RWPE1 (cell line): ENCODE measurements around the gene ONECUT3.
"Not testable (repeated sequence)": the region's sequence is repeated elsewhere in the genome, so short reads cannot be mapped to it uniquely, and the experiment has no call there.

Experiments
- CTCF ChIA-PET: fragments of 350-600 bp; sonication (Branson Sonifier 250); formaldehyde crosslinking; extraction: SDS; loops from one replicate; lab custom pipeline; 2021; lab: Yijun Ruan, JAX
- POLR2A ChIA-PET: fragments of 400-600 bp; formaldehyde crosslinking; extraction: SDS; loops from one replicate; lab custom pipeline; 2020; ENCODE audit warnings: antibody characterized with exemption; ENCODE audit not compliant: low non-redundant PET; lab: Yijun Ruan, JAX
- DNase-seq: peaks from one replicate; pipeline ENCODE4 v3.0.0; 2012; ENCODE audit warnings: low spot score
- H3K27ac ChIP-seq: fragments of 450-650 bp; 2 replicates; pipeline ENCODE4 v1.5.1; 2017
- CTCF ChIP-seq: fragments of 450-650 bp; conservative IDR thresholded peaks from 2 replicates; pipeline ENCODE4 v1.5.1; 2017; ENCODE audit warnings: low read depth, mild to moderate bottlenecking

ONECUT3 gene

DNA sequence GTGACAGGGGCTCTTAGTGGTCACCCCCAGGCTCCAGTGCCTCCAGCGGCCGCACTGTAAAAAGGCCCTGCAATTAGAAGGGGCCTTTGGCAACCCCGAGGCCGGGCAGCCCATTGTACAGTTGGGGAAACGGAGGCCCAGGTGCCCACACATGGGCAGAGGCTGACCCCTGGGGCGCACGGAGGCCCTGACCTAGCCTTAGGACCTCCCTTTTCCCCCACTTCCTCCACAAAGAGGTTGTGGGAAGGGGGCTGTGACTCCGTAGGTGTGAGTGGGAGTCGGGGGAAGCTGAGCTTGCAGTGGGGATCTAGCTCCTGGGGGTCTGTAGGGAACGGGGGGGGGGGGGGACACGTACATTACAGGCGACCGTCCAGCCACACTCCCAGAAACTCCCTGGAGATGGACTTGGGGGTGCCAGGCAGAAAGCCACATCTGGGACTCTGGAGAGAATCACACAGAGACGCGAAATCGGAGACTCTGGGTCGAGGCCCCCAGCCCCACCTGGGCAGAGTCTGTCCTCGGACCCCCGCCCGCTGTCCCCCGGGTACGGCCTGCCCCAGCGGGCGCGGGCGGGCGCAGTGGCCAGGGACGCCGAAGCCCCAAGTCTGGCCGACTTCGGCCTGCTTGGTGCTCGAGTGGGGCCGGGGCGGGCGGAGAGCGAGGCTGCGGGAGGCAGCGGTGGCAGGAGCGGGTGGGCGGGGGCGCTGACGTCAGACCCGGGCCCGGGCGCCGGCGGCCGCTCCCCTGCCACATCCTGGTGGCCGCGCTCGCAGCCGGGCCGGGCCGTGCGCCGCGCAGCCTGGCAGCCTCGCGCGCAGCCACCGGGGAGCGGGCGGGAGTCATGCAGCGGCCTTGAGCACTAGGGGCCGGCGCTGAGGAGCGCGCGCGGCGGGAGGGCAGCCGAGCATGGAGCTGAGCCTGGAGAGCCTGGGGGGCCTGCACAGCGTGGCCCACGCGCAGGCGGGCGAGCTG, at the start of gene ONECUT3:
Gene ONECUT3 (plus strand): TSS at position 750 of the 972 bp plus-strand sequence. CDS start 157 bp downstream, at position 907.
- no peak for TF ChIP-seq CTCF

GRCh38 chr19:1704339-1704738, 49.0 kb upstream of the ONECUT3 start:
- ChIA-PET CTCF (no interaction called here), POLR2A (no interaction called here)
- H3K27ac ChIP-seq = no peak overlapping the region
- no peak for TF ChIP-seq CTCF
- no peak for DNase-seq

More for the DNA sequence above, at the start of gene ONECUT3:
- H3K27ac ChIP-seq = no peak within 1 kb of the TSS
- no peak for DNase-seq
- ChIA-PET CTCF (interaction anchor here (2.6 kb wide), 1 partner anchor 81 kb away, joined by 8 read pairs; no protein-coding TSS in a partner anchor), POLR2A (no interaction called here)

DNA sequence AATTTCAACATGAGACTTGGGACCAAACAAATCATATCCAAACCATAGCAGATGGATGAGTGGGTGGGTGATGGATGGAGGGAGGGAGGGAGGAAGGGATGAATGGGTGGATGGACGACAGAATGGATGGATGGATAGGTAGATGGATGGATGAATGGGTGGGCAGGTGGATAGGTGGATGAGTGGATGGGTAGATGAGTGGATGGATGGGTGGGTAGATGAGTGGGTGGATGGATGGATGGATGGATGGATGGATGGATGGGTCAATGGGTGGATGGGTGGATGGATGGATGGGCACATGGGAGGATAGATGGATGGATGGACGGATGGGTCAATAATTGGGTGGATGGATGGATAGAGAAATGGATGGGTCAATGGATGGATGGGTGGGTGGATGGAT, 47.9 kb upstream of the ONECUT3 start:
- no peak for DNase-seq
- H3K27ac ChIP-seq = no peak overlapping the region
- POLR2A ChIA-PET = no interaction called here
- CTCF ChIA-PET = no interaction called here
- no peak for TF ChIP-seq CTCF

GRCh38 chr19:1706646-1707045, 46.7 kb upstream of the ONECUT3 start:
- H3K27ac ChIP-seq, DNase-seq, CTCF ChIA-PET: not testable (repeated sequence)
- POLR2A ChIA-PET = interaction anchor here (0.7 kb wide), 1 partner anchor 14 kb away, joined by 4 read pairs; no protein-coding TSS in a partner anchor

DNA sequence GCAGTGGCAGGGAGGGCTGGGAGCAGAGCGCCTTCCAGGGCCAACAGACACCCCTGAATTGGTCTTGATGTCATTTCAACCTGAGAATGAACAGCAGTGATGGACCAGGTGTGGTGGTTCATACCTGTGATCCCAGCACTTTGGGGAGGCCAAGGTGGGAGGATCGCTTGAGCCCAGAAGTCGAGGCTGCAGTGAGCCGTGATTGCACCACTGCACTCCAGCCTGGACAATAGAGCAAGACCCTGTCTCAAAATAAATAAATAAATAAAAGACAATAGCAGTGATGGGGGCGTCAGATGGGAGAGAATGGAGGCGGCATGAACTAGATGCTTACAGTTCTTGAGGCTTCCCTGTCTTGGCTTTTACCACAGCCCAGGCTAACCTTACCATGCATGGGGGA, 46.1 kb upstream of the ONECUT3 start:
- DNase-seq = no peak
- TF ChIP-seq CTCF = no peak
- POLR2A ChIA-PET = interaction anchor here (0.7 kb wide), 1 partner anchor 14 kb away, joined by 4 read pairs; no protein-coding TSS in a partner anchor
- no peak overlapping the region for H3K27ac ChIP-seq
- CTCF ChIA-PET = no interaction called here

DNA sequence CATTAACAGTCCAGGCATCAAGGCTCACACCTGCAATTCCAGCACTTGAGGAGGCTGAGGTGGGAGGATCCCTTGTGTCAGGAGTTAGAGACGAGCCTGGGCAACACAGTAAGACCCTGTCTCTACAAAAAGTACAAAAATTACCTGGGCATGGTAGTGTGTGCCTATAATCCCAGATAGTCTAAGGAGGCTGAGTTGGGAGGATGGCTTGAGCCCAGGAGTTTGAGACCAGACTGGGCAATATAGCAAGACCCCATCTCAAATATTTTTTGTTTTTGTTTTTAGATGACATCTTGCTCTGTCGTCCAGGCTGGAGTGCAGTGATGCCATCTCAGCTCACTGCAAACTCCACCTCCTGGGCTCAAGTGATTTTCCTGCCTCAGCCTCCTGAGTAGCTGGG, 40.1 kb upstream of the ONECUT3 start:
- H3K27ac ChIP-seq = no peak overlapping the region
- TF ChIP-seq CTCF = no peak
- ChIA-PET POLR2A (no interaction called here), CTCF (interaction anchor here (1.4 kb wide), 1 partner anchor 41 kb away, joined by 4 read pairs; no protein-coding TSS in a partner anchor)
- no peak for DNase-seq
